GM19099 (cell line): ENCODE data around the gene SUCLG2.

ENCODE experiments used
- POLR2A ChIP-seq: IDR thresholded peaks from 3 replicates; pipeline ENCODE4 v1.6.1; 2011; ENCODE audit warnings: low read depth; ENCODE audit not compliant: insufficient read length; ENCODE audit errors: extremely low read depth

SUCLG2 gene

GRCh38 chr3:67478423-67478822, 176.0 kb downstream of the SUCLG2 start:
- TF ChIP-seq POLR2A, result no peak

GRCh38 chr3:67474311-67474710, 180.1 kb downstream of the SUCLG2 start:
- TF ChIP-seq POLR2A, result no peak

GRCh38 chr3:67472674-67473201, 181.7 kb downstream of the SUCLG2 start:
- TF ChIP-seq POLR2A, result no peak

GRCh38 chr3:67470207-67470606, 184.2 kb downstream of the SUCLG2 start:
- no peak for TF ChIP-seq POLR2A

GRCh38 chr3:67468511-67468910, 185.9 kb downstream of the SUCLG2 start:
- TF ChIP-seq POLR2A, result no peak

GRCh38 chr3:67463656-67464055, 190.8 kb downstream of the SUCLG2 start:
- no peak for TF ChIP-seq POLR2A

- no peak for TF ChIP-seq POLR2A
These were observed 192.2 kb downstream of the SUCLG2 start for GRCh38 chr3:67462187-67462586.

GRCh38 chr3:67461667-67462142, 192.7 kb downstream of the SUCLG2 start:
- TF ChIP-seq POLR2A, result no peak

- TF ChIP-seq POLR2A, result no peak
These were observed 193.4 kb downstream of the SUCLG2 start for GRCh38 chr3:67460841-67461510.

GRCh38 chr3:67459796-67460195, 194.6 kb downstream of the SUCLG2 start:
- no peak for TF ChIP-seq POLR2A

- TF ChIP-seq POLR2A, result no peak
These were observed 195.4 kb downstream of the SUCLG2 start for GRCh38 chr3:67458896-67459530.

- no peak for TF ChIP-seq POLR2A
These were observed 196.0 kb downstream of the SUCLG2 start for GRCh38 chr3:67458408-67458807.

- no peak for TF ChIP-seq POLR2A
These were observed 200.8 kb downstream of the SUCLG2 start for GRCh38 chr3:67453628-67454027.

GRCh38 chr3:67450153-67450552, 204.3 kb downstream of the SUCLG2 start:
- no peak for TF ChIP-seq POLR2A

GRCh38 chr3:67447393-67447792, 207.0 kb downstream of the SUCLG2 start:
- no peak for TF ChIP-seq POLR2A

GRCh38 chr3:67437789-67438188, 216.6 kb downstream of the SUCLG2 start:
- TF ChIP-seq POLR2A, result no peak
